Heart right ventricle (tissue), 16 donors: ENCODE measurements around the gene SLC25A41. TPM values are rescaled to one million over a fixed set of nuclear protein-coding genes. Genes with fewer than 3 reads are reported as not detected.

ENCODE experiments used
- ATAC-seq, 8 donors: fragments of 200-7000 bp; cut with Tn5 transposase; one replicate each; pipeline ENCODE4 v1.9.1; 2020; ENCODE audit warnings: mild to moderate bottlenecking in 8 of 8, moderate library complexity in 8 of 8, moderate number of reproducible peaks in 1 of 8
- DNase-seq, 2 donors: peaks; one replicate each; pipeline ENCODE4 v3.0.0-alpha.2; 2020
- H3K27ac ChIP-seq, 10 donors: fragments of 200-600 bp; sonication (generic) in 2 of 10; one replicate each; pipeline versions ENCODE4 v1.5.0 to v1.8.0; 2020 to 2022; ENCODE audit warnings: mild to moderate bottlenecking in 3 of 10
- H3K27me3 ChIP-seq, 7 donors: fragments of 200-600 bp; one replicate each; pipeline ENCODE4 v1.8.0; 2021 to 2022; ENCODE audit warnings: mild to moderate bottlenecking in 2 of 7
- H3K36me3 ChIP-seq, 9 donors: fragments of 200-600 bp; sonication (generic) in 1 of 9; one replicate each; pipeline versions ENCODE4 v1.5.0 to v1.8.0; 2020 to 2022; ENCODE audit warnings: mild to moderate bottlenecking in 2 of 9
- H3K4me1 ChIP-seq, 9 donors: fragments of 200-600 bp; sonication (generic) in 1 of 9; one replicate each; pipeline versions ENCODE4 v1.5.0 to v1.8.0; 2020 to 2022; ENCODE audit warnings: mild to moderate bottlenecking in 4 of 9
- H3K4me3 ChIP-seq, 10 donors: fragments of 200-600 bp; sonication (generic) in 2 of 10; one replicate each; pipeline versions ENCODE4 v1.5.0 to v1.8.0; 2020 to 2022; ENCODE audit warnings: mild to moderate bottlenecking in 7 of 10, moderate library complexity in 2 of 10
- H3K9me3 ChIP-seq, 11 donors: fragments of 200-600 bp in 10 of 11; sonication (generic) in 2 of 11; one replicate each; pipeline versions ENCODE4 v1.5.0 to v1.8.0; 2013 to 2022; ENCODE audit warnings: mild to moderate bottlenecking in 2 of 11, control low read depth in 1 of 11, moderate library complexity in 1 of 11
- CTCF ChIP-seq, 9 donors: fragments of 200-600 bp; sonication (generic) in 2 of 9; IDR thresholded peaks; one replicate each; pipeline versions ENCODE4 v1.5.0 to v1.8.0; 2021 to 2022; ENCODE audit warnings: antibody characterized with exemption in 9 of 9, mild to moderate bottlenecking in 5 of 9, moderate library complexity in 1 of 9
- WGBS, 2 donors: extraction: QIAGEN DNeasy Blood & Tissue Kit; methylation state at CpG; one replicate each; pipeline ENCODE4 v1.1.7; 2013; ENCODE audit warnings: inconsistent platforms in 1 of 2; 5-methylcytosine and 5-hydroxymethylcytosine counted together
- intact Hi-C, 10 donors: fragments of 100-400 bp; cut with DNase I; formaldehyde crosslinking; loops; one replicate each; pipeline versions ENCODE4 v1.11.1 to v1.14.2; 2022
- polyA plus RNA-seq, 2 donors: library from polyadenylated mRNA; stranded (reverse); fragments of 200-250 nt; gene quantifications; one replicate each; pipeline ENCODE4 v1.2.3, GENCODE V29; 2013
- total RNA-seq, 10 donors: library from RNA; stranded (reverse); fragmentation: NEBNext Ultra II Directional in 3 of 10; extraction: Animal tissue kit (Norgen Biotek cat#: 25700) in 3 of 10; gene quantifications; one replicate each; pipeline versions ENCODE4 v1.2.1 to v1.2.4, GENCODE V29; 2021 to 2023
- donor health status: Arrhythmogenic right ventricular cardiomyopathy.
- donor health status: ischemic (EF 13 %, LVEDD 7.1; RV severe dilation, severe dysfunction).
- donor health status: healthy with polysubstance abuse.
- donor health status: DM: no; HTN: yes; CAD: no.
- donor health status: DM: no; HTN: no; CAD: no.
- donor health status: ischemic (EF 25% LVEDD 6.9; RV normal size, moderate dysfunction).
- donor health status: ischemic (EF 25% LVEDD 5.7; RV mildly dilated, moderate dysfunction).
- donor health status: healthy.
- donor health status: DM: yes; HTN: yes; CAD: no.
- donor health status: Ischemic cardiomyopathy.
- donor health status: ischemic (EF 35%, LVEDD 5.7; RV mildly dilated, moderate dysfunction).
- donor health status: nonischemic (EF 11% LVEDD 7.7; RV severe dilation, severe dysfunction).
- donor health status: DM: yes; HTN: yes; CAD: no.
- donor health status: PGD.
- donor health status: ischemic (EF 29% LVEDD 5.4; RV normal size, mild dysfunction).
- donor health status: nonischemic (EF 23%, LVEDD 6.1; RV moderate dilation, normal function).

The SLC25A41 gene
- total and polyA plus RNA-seq, 12 donors: 0.17 to 1.7 (median 0.44) TPM; not detected in 4

GRCh38 chr19:6418562-6418932 lies 15.0 kb downstream of the SLC25A41 start:
- TF ChIP-seq CTCF (IDR thresholded peaks at IDR 0.05): no peak
- no peak for ATAC-seq
- H3K36me3 ChIP-seq: peaks cover 10 to 89% (median 63%) of the 10 kb centered on the region in 9 donors
- intact Hi-C loops: loop anchor here in 1 of 10 donors (10.0 kb wide), 1 partner anchor 194 kb away; no protein-coding TSS in a partner anchor
- WGBS, 2 donors: 91% methylated on average over 19 of the region's 19 CpGs
- no peaks in the 10 kb centered on the region for H3K9me3 ChIP-seq
- no peak for DNase-seq
- no peak overlapping the region for H3K4me3 ChIP-seq
- peaks cover 10 to 45% (median 18%) of the 10 kb centered on the region in 9 donors for H3K4me1 ChIP-seq
- H3K27me3 ChIP-seq: no peaks in the 10 kb centered on the region
- H3K27ac ChIP-seq: no peak overlapping the region

GRCh38 chr19:6417713-6418561 lies 15.6 kb downstream of the SLC25A41 start:
- no peak for DNase-seq
- WGBS, 2 donors: 71 to 77% methylated on average over 33 of the region's 33 CpGs

GRCh38 chr19:6416658-6417405 lies 16.7 kb downstream of the SLC25A41 start:
- DNase-seq (no peak), ATAC-seq (peak in 1 of 8 donors; percentile 13)
- intact Hi-C loops: loop anchor here in 1 of 10 donors (10.0 kb wide), 1 partner anchor 192 kb away; no protein-coding TSS in a partner anchor

More at GRCh38 chr19:6417713-6418561, 15.6 kb downstream of the SLC25A41 start:
- peaks cover 10 to 94% (median 63%) of the 10 kb centered on the region in 9 donors for H3K36me3 ChIP-seq
- H3K4me1 ChIP-seq: peaks cover 4 to 44% (median 13%) of the 10 kb centered on the region in 9 donors
- H3K9me3 ChIP-seq: no peaks in the 10 kb centered on the region
- no peaks in the 10 kb centered on the region for H3K27me3 ChIP-seq
- no peak overlapping the region for H3K27ac ChIP-seq
- no peak overlapping the region for H3K4me3 ChIP-seq
- peak in 6 of 8 donors; percentile 37 to 67 (median 56) for ATAC-seq
- peak in 8 of 9 donors; percentile 22 to 58 (median 46) for TF ChIP-seq CTCF (IDR thresholded peaks at IDR 0.05)
- intact Hi-C loops: loop anchor here in 1 of 10 donors (10.0 kb wide), 1 partner anchor 193 kb away; no protein-coding TSS in a partner anchor

More at GRCh38 chr19:6416658-6417405, 16.7 kb downstream of the SLC25A41 start:
- peaks cover 0 to 42% (median 5%) of the 10 kb centered on the region in 9 donors for H3K4me1 ChIP-seq
- no peak for TF ChIP-seq CTCF (IDR thresholded peaks at IDR 0.05)
- no peaks in the 10 kb centered on the region for H3K9me3 ChIP-seq
- H3K36me3 ChIP-seq: peaks cover 10 to 88% (median 63%) of the 10 kb centered on the region in 9 donors
- no peak overlapping the region for H3K4me3 ChIP-seq
- WGBS, 2 donors: 93 to 94% methylated on average over 29 of the region's 29 CpGs
- H3K27me3 ChIP-seq: no peaks in the 10 kb centered on the region
- no peak overlapping the region for H3K27ac ChIP-seq
